Measurements from ENCODE around the gene CRYBA2.

CRYBA2 gene, protein sequence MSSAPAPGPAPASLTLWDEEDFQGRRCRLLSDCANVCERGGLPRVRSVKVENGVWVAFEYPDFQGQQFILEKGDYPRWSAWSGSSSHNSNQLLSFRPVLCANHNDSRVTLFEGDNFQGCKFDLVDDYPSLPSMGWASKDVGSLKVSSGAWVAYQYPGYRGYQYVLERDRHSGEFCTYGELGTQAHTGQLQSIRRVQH

DNA sequence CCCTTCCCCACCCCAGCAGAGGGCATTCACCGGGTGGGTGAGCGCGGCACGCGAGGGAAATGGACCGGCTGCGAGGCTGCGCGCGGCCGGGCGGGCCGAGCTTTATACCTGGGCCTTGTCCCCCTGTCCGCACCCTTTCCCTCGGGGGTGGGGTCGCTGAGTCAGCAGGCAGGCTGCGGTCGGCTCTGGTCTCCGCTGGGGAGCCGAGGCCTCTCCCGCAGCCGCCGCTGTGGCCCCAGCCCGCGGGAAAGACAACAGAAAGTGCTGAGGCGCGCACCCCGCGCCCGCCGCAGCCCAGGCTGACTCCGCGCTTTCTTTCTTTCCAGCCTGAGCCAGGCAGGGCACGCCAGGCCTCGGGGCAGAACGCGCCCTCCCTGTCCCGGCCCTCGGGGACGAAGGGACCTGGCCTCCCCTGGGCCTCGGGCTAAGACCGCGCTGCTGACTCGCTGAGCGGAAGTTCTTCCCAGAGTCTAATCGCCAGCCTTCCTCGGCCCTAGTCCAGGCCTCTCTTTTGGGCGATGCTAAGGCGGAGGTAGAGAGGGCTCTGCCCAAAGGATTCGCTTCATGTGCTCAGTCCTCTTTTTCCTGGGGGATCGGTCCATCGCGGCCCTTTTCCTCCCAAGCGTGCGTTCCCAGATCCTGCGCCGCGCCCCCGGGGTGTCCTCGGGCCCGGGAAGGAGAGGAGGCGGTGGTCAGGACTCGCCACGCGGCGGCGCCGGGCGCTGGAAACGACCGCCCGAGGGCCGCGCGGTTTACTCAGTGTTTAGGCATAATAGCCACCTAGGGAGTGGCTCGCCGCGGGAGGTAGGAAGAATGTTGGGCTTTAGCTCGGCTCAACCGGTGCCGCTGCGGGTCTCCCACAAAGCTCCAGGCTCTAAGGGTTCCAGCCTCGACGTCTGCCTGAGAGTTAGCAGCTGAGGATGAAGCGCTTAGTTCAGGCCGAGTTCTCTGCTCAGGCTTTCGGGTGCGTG, at the start of gene CRYBA2:
TSS of gene CRYBA2 (minus strand) at position 78 of the 971 bp plus-strand sequence. CDS start 246 bp downstream, outside the sequence.
- DNase-seq, result no peak

DNA sequence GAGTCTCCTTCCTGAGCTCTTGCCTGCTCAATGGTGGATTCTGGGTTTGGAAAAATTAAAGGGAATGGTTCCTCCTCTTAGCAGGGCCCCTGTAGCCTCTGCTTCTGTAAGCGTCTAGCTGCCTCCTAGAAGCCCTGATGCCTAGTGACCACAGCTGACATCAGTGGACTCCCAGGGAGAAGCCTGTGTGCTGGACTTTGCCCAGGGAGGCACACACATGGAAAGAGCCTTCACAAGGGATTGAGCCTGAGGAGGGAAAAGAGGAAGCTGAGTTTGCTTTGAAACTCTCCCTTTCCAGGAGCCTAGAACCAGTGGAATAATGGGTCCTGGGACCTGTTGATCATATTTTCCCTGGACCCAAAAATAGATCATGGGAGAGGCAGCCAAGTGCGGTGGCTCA, 49.5 kb upstream of the CRYBA2 start:
- no peak for DNase-seq

DNA sequence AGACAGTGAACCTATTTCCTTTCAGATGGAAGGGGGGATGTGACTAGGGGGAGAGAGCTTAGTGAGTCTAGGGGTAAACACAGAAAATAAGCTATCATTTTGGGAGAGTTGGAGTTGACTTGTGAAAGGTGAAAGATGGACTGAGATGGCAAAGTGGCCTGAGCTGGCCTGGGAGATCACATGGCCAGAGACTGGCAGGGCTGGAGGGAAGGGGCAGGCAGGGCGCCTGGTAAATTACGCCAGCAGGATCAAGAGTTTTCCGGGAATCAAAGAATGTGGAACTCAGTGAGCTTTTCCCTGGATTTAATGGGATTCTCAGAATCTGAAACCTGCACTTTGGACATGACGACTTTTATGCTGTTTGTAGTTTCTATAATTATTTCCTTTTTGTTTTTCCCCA, 48.9 kb upstream of the CRYBA2 start:
- no peak for DNase-seq

DNA sequence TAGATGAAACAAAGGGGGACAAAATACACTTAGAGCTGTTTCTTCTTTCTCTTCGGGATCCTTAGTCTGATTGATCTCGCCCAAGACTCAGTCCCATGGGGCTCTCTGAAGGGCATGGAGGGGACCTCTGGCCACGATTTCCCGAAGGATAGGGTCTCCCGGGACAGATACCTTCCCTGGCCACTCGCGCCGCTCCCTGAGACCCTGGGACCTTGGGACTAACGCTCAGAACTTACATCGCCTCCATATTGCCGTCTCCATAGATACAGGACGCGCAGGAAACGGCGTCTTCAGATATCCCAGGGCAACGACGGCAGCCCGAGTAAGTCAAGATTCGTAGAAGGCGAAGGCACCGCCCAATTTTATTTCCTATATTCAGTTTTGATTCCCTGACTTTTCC, 48.0 kb upstream of the CRYBA2 start, which contains the start of gene CFAP65:
TSS of gene CFAP65 (minus strand) at position 265 of the 400 bp plus-strand sequence. CDS start 2,468 bp downstream, outside the sequence.
- no peak for DNase-seq

DNA sequence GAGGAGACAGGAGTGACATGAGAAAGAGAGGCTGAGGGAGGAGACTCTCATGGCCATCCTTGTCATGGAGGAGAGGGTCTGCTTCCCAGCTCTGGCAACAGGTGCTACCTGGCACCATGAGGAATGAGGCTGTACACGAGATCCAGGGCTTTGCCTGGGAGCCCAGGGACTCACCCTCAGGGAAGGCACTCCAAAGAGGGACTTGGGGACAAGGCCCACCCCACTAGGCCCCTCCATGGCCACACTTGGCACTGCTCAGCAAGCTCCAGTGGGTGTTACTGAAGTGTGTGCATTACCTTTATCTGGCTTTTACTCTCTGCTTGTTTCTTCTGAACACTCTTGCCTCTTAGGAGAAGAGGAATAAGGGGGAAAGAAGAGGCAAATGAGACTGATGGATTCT, 45.4 kb upstream of the CRYBA2 start:
- no peak for DNase-seq

DNA sequence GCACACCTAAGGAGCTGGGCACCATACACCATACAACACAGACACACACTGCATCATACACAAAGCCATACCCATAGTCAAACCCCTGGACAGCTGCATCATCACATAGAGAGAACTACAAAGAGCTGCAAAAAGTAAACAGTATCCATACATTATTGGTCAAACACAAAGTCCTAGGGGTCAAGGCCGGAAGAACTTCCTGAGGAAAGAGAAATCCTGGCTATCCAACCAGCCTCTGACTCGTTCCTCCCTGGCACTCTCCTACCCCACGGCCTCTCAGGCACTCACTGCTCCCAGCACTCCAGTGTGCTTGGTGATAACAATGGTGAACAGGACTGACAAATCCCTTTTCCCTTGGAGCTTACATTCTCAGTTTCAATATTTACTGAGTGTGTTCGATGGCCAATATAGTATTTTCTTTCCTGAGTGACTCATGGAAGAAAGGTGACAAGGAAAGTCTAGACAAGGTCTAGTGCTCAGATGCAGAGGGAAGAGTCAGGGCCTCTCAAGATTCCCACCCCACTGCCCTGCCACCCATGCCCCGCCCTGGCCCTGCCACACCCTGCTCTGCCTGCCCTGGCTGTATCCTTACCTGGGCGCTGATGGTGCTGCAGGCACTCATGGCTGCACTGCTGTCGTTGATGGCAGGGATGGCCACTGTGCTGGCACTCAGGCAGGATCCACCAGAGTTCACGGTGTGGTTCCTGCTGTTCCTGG, 44.7 kb upstream of the CRYBA2 start:
- DNase-seq, result no peak

DNA sequence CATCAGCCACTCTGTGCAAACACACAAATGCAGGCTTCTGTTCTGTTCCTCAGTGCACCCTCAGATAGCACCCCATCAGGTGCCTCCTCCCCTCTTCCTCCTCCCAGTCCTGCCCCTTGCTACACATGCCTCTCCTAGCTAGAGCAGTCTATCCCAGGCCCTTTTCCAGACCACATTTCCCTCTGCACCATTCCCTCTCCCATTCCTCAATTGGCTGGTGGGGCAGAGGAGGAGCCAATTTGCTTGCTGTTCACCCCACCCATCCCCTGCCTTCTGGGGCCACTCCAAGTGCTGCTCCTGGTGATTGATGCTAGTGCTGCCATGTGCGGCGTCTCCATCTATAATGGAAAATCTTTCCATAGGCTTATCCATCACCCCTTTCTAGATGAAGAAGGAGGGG, 42.7 kb upstream of the CRYBA2 start:
- DNase-seq, result no peak

DNA sequence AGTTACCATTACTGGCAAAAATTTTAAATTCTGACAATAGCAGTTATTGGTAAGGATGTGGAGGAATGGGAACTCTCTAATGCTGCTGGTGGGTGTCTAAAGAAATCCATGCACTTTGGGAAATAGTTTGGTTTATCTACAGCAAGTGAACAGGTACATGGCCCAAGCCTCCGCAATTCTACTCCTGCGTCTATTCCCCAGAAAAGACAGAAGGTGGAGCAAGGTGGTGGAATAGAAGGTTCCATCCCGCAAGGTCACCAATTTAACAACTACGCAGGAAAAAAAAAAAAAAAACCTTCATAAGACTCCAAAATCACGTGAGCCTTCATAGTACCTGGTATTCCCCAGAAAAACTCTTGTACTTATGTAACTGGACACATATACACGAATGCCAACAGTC, 41.6 kb upstream of the CRYBA2 start:
- no peak for DNase-seq

DNA sequence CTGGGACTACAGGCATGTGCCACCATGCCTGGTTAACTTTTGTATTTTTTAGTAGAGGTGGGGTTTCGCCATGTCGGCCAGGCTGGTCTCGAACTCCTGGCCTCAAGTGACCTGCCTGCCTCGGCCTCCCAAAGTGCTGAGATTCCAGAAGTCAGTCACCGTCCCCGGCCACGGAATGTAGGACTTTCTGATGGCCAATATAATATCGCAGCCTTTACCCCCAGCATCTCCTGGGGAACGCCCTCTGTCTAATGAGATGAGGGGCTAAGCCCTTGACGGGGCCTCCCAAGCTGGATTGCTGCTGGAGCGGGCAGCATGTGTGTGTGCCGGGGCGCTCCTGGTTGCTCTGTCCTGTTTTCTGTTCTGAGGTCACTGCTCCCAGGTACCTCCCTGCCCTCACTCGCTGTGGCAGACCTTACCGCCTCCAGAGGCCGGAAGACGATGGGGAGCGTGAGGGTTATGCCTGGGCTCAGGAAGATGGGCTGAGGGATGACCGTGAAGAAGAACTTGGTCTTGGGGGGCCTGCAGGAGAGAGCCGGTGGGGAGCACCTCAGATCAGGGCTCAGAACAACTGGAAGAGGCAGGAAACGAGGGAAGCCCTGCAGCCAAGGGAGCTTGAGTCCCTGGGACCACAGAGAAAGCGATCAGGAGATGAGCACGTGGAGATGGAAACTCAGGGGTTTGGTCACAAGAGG, 39.0 kb upstream of the CRYBA2 start:
- DNase-seq, result no peak

DNA sequence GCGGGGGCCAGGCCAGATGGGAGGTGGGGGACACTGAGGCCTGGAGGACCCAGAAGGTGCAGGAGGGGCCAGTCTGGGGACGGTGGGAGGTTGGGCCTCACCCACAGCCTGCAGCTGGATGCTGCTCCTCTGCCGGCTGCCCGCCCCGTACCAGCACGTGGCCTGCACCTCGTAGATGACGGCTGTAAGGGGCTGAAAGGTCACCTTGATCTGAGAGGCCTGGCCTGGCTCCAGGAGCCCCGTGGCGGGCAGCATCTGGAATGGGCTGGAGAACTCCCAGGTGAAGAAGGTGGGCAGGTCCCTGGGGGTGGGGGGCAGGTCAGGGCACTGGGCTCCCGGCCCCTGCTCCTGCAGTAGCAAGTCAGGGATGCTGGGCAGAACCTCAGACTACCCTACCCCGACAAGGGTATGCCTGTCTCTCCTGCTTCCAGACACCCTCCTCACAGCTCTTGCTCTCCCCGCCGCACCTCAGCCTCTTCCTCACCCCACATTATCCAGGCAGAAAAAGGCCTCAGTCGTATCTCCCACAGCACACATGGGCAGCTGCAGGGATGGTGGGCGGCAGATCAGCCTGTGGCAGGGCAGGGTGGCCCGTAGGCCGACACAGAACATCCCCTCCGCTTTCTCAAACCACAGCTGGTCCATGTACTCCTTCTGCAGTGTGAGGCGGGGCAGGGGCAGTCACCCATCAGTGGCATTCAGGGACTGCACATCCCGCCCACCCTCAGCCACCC, 38.0 kb upstream of the CRYBA2 start:
- no peak for DNase-seq

DNA sequence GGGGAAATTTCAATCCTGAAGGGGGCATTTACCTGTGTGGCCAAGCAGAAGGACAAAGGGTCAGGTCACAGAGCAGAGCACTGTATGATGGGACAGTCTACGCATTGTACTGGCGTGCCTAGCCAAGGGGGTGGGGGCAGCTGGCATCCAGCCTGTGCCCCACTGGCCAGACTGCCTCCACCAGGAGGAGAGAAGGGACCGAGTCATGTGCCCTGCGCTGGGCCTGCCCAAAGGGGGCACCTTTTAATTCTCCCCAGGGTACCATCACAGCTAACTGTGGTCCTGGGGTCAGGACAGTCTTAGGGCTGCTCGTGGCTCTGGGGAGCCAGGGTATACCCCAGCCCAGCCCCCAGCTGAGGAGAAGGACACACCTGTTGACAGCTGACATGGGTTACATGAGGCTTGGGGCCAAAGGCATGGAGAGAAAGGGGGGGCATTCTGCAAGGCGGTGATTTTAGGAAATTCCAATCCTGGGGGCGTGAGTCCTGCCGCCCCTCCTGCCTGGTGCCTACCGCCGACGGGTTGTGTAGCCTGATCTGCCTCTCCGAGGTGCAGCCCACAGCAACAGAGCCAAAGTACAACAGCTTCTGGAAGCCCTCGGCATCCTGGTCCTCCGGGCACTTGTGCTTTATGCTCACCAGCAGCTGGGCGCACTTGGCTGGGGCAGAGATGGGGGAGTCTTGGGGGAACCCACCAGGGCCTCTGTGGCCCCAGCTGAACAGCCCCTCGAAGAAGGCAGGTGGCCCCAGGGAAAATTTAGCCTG, 37.1 kb upstream of the CRYBA2 start:
- DNase-seq, result no peak

DNA sequence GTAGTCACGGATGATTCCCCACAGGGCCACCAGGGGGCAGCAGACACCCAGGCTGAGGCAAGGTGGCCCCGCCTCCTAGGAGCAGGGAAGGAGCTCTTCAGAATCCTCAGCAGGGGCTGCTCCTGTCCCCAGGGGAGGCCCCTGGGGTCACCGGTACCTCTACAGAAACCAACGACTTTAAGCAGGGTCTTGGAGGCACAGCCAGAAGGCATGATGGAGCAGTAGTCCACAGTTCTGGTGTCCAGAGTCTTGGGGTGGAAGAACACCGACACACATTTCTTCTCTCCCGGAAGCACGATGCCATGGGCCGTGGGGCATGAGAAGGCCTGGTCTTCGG, 36.6 kb upstream of the CRYBA2 start:
- peak; percentile 37 to 39 for DNase-seq

DNA sequence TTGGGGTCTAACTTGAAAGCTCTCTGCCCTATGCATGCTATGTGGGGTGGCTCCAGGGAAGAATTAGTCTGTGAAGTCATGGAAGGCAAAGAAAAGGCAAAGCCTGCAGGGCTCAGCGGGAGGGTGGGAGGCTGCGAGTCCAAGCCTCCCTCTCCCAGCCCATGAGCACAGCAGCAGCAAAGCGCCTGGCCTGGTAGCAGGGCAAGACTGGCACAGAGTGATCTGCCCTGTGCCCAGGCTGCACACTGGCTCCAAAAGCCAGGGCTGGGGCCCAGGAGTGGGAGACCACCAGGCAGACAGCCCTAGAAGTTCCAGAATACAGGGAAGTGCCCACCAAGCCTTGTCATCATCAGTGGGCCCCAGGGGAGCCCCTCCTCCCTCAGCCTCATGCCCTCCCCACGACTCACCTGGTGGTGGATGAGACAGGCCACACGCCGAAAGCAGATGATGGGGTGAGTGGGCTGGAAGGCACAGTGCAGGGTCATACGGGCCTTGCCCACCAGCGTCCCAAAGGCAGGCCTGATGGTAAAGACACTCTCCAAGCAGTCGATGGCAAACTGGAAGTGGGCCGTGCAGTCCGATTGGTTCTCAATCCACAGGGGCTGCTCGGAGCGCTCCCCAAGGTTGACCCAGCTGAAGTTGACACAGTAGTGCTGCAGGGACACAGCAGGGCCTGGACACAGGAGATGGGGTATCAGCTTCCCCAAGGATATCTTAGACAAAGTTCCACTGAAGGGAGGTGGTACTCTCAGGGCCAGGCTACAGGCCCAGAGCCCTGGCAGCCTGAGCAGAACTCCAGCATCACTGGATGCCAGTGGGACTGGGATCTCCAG, 36.0 kb upstream of the CRYBA2 start:
- DNase-seq, result no peak

DNA sequence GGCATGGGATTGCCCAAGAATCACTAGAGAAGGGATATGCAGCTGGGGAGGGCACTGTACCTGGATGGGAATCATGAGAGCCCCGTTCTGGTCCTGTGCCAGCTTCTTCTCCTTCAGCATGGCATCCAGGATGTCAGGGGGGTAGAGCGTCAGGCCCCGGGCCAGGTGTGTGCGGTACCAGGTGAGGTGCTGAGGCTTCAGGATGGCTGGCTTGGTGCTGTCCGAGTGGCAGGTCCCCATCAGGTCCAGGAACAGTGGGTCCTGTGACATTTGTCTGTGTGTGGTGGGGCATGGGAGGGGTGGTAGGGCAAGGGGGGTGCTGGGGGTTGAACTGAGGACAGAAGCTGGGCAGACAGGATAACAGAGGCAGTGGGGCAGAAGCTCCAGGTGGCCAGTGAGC, 34.9 kb upstream of the CRYBA2 start:
- no peak for DNase-seq

DNA sequence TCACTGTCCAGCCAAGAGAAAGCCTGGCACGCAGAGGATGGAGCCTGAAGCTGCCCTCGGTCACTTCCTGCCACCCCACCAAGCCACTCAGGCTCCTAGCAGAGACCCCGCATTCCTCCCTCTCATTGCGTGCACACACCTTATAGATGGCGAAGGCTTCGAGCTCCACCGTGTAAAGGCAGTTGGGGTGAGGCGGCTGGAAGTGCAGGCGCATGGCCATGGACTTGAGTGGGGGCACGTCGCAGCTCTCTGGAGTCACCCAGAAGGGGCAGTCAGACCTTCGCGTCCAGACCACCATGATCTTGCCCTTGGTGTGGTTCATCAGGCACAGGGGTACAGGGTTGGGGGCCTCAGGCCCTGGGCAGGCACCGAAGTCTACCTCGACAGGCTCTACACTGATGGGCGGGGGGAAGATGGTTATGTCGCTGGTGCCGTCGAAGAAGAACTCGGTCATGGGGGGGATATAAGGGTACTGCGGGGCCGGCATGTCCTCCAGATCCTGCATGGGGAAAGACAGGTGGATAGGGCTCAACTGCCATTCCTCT, 34.4 kb upstream of the CRYBA2 start:
- no peak for DNase-seq

DNA sequence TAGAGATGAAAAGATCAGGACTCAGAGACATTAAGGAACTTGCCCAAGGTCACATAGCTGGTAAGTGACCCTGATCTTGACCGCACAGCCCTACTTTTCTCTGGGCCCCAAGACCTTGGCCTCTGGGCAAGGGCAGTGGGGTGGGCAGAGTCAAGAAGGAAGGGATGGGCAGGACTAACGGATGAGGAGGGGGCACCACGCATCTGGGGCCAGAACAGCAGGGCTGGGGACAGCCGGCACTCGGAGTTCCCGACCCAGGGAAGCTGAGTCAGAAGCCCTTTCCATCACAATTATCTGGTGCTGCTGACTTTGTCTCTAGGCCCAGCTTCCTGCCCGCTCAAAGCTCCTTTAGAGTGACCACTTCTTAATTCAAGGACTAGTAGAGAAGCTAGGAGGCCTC, 33.7 kb upstream of the CRYBA2 start:
- DNase-seq, result no peak

DNA sequence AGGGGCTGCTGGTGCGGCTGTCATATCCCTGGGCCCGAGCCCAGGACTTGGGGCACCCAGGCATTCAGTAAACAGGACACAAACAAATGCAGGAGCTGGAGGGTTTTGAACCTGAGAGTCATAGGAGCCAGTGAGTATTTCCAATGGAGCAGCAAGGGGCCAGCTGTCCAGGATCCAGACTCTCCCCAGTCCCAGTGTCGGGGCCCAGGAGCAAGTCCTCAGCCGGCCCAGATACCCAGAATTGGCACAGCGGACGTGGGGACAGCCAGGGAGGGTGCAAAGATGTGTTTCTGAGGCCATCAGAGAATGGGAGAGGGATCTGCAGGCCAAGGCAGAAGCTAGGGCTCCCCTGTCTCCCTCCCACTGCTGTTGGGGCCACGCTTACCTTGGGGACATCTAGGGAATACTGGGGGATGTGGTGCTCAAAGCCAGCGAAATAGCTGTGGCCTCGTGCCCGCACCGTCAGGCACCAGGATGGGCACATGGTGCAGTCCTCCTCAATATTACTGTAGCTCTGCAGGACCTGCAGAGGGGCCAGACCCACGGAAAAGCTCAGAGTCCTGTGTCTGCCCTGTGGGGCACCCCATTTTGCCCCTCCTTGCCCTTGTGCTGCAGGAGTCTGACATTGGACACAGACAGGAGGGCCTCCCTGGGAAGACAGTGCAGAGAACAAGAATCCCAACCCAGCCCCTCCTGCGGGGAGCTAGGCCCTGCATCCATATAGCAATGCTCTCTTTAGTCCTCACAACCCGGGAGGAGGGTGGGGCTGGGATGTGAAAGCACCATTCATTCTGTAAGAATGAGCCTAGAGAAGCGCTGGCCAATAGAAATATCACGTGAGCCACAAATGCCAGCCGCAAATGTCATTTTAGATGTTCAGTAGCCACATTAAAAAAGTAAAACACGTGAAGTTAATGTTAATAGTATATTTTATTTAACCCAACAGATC, 32.7 kb upstream of the CRYBA2 start:
- no peak for DNase-seq

DNA sequence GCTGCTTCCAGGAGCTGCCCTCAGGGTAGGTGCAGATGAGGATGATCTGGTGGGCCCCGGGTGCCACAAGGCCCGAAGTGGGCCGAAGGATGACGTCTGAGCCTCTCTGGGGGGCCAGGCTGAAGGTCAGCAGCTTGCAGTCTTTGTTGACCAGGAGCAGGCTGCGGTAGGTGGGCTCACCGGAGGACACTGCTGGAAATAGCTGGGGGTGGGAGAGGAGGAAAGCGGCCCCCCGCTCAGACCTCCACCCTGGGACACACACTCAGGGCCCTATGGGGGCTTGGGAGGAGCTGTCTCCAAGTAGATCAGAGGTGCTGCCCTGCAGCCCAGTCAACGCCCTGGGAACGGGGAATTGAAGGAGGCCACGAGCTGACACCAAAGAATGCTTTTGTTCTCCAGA, 30.8 kb upstream of the CRYBA2 start:
- DNase-seq, result no peak

DNA sequence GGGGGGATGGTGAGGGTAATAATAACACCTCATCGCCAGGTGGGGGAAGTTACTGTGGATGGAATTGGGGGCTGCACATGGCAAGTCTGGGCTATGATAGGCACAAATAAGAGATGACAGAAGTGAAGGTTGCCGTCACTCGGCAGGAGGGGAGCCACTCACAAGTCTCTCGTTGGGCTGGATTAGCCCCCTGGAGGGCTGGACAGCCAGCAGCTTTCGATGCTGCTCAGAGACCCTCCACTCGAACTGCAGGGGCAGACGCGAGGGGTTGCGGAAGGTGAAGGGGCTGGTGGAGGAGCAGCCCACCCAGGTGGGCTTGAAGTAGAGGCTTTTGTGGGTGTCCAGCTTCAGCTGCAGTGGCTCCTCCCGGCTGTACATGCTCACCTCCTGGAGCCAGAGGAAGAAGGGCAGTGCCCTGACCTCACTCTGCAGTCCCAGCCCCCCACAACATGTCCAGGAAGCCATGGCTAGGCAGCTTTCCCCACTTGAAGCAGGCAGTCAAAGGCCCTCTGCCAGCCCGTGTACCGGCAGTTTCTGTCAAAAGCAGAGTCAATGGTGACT, 29.9 kb upstream of the CRYBA2 start:
- no peak for DNase-seq
